GM18526 (cell line): ENCODE results near the gene B9D2.

Experiments
- POLR2A ChIP-seq: IDR thresholded peaks from 3 replicates; pipeline ENCODE4 v1.6.1; 2011; ENCODE audit not compliant: insufficient read length; ENCODE audit errors: extremely low read depth

B9D2 gene

GRCh38 chr19:41398050-41398418, 34.1 kb upstream of the B9D2 start:
- TF ChIP-seq POLR2A = no peak

DNA sequence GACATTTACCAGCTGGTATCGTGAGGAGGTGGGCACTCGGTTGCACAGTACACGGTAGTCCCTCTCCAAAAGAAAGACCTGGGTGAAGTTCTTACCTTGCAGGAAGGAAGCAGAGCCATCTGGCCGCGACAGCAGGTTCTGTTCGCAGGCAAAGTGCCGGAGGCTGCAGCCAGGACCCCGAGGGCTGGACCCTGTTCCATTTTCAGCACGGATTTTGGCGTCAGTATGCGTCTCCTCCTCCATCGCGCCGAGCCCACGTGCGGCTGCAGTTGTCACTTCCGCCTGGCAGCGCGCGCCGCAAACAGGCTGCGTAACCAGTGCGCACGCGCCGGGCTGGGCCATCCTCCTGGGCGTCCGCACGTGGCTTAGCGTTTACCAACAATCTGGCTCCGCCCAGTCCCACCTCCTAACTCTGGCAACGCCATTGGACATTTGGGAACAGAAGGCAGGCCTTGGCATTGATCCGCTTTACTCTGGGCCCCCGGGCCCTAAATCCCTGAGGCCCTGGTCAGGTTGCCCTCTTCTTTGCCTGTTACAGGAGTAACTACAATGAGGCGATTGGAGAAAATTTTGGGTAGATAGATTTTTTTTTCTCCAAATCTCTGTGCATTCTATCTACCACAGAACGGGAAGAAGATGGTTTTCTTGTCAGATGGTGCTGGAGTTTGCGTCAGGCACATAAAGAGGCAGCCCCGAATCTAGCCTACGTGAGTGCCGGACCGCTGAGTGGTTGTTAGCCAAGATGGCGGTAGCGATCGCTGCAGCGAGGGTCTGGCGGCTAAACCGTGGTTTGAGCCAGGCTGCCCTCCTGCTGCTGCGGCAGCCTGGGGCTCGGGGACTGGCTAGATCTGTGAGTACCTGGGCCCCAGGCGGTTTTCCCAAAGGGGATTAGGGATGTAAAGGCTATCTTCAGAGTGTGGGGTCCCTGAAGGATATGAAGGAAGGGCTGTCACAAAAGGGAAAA, 33.4 kb upstream of the B9D2 start, which contains the start of the genes BCKDHA and EXOSC5:
Gene BCKDHA (plus strand): TSS at position 733 of the 964 bp plus-strand sequence. CDS start 10 bp downstream, at position 743.
Gene EXOSC5 (minus strand): TSS at position 274 of the 964 bp plus-strand sequence. CDS start 31 bp downstream, at position 243.
- peak; percentile 66 for TF ChIP-seq POLR2A

- TF ChIP-seq POLR2A = no peak
These were observed 31.4 kb upstream of the B9D2 start for GRCh38 chr19:41395355-41395754.

GRCh38 chr19:41392775-41393174, 28.8 kb upstream of the B9D2 start:
- no peak for TF ChIP-seq POLR2A

- TF ChIP-seq POLR2A = no peak
These were observed 27.7 kb upstream of the B9D2 start for GRCh38 chr19:41391618-41392017.

DNA sequence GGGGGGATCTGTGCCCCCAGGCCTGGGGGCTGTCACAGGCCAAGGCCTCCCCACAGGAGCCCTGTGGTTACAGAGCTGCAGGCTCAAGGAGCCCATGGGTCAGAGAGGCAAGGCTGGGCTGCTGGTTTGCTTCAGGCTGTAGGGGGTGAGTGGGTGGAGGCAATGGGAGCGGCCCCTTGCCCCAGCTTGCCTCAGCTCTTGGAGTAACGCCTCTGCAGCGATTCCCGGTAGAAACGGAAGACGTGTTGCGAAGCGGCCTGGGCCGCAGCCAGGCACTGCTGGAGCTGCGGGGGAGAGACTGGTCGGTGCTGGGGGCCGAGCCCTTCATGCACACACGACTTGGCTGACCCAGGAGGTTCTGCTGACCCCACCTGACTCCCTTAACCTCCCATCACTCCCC, 22.5 kb upstream of the B9D2 start:
- no peak for TF ChIP-seq POLR2A

GRCh38 chr19:41384351-41384750, 20.4 kb upstream of the B9D2 start:
- no peak for TF ChIP-seq POLR2A

- no peak for TF ChIP-seq POLR2A
These were observed 14.2 kb upstream of the B9D2 start for GRCh38 chr19:41377977-41378709.

DNA sequence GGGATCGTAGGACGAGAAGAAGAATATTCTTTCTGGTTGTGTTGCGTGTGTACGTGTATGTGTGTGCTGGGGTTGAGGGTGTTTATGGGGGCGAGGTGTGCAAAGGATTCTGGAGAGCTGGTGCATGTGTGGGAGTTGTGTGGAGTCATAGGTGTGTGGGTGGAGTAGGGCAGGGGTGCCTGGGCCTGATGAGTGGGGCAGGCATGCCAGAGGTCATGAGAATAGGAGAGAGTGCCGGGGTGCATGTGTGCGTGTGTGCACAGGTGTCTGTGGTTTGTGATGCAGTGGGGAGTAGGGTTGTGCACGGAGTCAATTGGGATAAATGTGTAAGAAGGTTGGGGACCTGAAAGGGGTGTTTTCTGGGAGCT, 13.0 kb upstream of the B9D2 start:
- TF ChIP-seq POLR2A = no peak

GRCh38 chr19:41376241-41376997, 12.5 kb upstream of the B9D2 start, which contains the start of gene TMEM91:
TSS of gene TMEM91 (plus strand) at chr19:41376533. CDS start at chr19:41378310, 1,777 bp downstream.
- no peak for TF ChIP-seq POLR2A

- TF ChIP-seq POLR2A = no peak
These were observed 10.0 kb upstream of the B9D2 start for GRCh38 chr19:41373993-41374392.

DNA sequence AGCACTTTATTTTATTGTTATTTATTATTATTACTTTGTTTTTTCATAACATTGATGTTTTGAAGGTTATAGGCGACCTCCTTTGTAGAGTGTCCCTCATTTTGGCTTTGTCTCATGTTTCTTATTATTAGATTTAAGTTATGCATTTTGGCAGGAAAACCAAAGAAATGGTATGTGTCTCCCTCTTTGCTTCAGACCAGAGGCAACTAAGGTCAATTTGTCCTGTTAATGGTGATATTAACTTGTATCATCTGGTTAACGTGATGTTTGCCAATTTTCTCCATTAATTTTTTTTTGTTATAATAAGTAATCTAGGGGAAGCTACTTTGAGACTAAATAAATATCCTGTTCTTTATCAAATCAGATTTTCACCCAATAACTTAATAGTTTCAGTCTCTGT, 8.6 kb upstream of the B9D2 start:
- no peak for TF ChIP-seq POLR2A

GRCh38 chr19:41371541-41371940, 7.6 kb upstream of the B9D2 start:
- no peak for TF ChIP-seq POLR2A

- no peak for TF ChIP-seq POLR2A
These were observed 5.8 kb upstream of the B9D2 start for GRCh38 chr19:41369769-41370168.

- no peak for TF ChIP-seq POLR2A
These were observed 3.9 kb upstream of the B9D2 start for GRCh38 chr19:41367848-41368301.
